Neuronal stem cell (in vitro differentiated cells): ENCODE results near the gene FHIT.
A peak's percentile ranks its signal among the peaks of the same experiment; 100 is the strongest.

Source experiments
- DNase-seq: peaks from one replicate; pipeline ENCODE4 v3.0.0-alpha.2; 2013; ENCODE audit warnings: low spot score
- H2AFZ ChIP-seq: one replicate; pipeline ENCODE4 v1.6.1; 2013; ENCODE audit warnings: mild to moderate bottlenecking, low read length, inconsistent platforms
- H2AK5ac ChIP-seq: 2 replicates; pipeline ENCODE4 v1.6.1; 2013; ENCODE audit warnings: low read depth, mild to moderate bottlenecking, inconsistent platforms, low read length, moderate library complexity, mixed read lengths
- H2BK120ac ChIP-seq: 2 replicates; pipeline ENCODE4 v1.6.1; 2013; ENCODE audit warnings: low read depth, mild to moderate bottlenecking, inconsistent platforms, low read length, moderate library complexity, mixed read lengths
- H2BK12ac ChIP-seq: one replicate; pipeline ENCODE4 v1.6.1; 2013; ENCODE audit warnings: low read length, inconsistent platforms
- H2BK15ac ChIP-seq: 2 replicates; pipeline ENCODE4 v1.6.1; 2013; ENCODE audit warnings: mild to moderate bottlenecking, low read length, inconsistent platforms, mixed read lengths
- H2BK5ac ChIP-seq: one replicate; pipeline ENCODE4 v1.6.1; 2013; ENCODE audit warnings: inconsistent platforms, mild to moderate bottlenecking, low read length, moderate library complexity
- H3K14ac ChIP-seq: one replicate; pipeline ENCODE4 v1.6.1; 2013; ENCODE audit warnings: low read length, inconsistent platforms
- H3K18ac ChIP-seq: 2 replicates; pipeline ENCODE4 v1.6.1; 2013; ENCODE audit warnings: low read length, inconsistent platforms
- H3K23ac ChIP-seq: 2 replicates; pipeline ENCODE4 v1.6.1; 2013; ENCODE audit warnings: low read depth, mild to moderate bottlenecking, mixed read lengths, low read length, inconsistent platforms; ENCODE audit not compliant: poor library complexity
- H3K27ac ChIP-seq: replicated peaks from 3 replicates; pipeline ENCODE4 v1.5.1; 2013; ENCODE audit warnings: low read length, inconsistent platforms
- H3K27me3 ChIP-seq, 3 experiments: 2 replicates each; pipeline ENCODE4 v1.6.1; 2013; ENCODE audit warnings: low read length in 3 of 3, mild to moderate bottlenecking in 2 of 3, inconsistent platforms in 1 of 3, low read depth in 1 of 3, mixed read lengths in 1 of 3, moderate library complexity in 1 of 3; ENCODE audit not compliant: control insufficient read depth in 3 of 3, insufficient read depth in 3 of 3
- H3K36me3 ChIP-seq, 2 donors: replicated peaks in 1 of 2; 2 replicates each; pipeline ENCODE4 v1.6.1; 2013; ENCODE audit warnings: low read length in 2 of 2; ENCODE audit not compliant: control insufficient read depth in 2 of 2, insufficient read depth in 2 of 2
- H3K4ac ChIP-seq: 2 replicates; pipeline ENCODE4 v1.6.1; 2013; ENCODE audit warnings: inconsistent platforms, mild to moderate bottlenecking, low read length, moderate library complexity
- H3K4me1 ChIP-seq, 2 donors: 1 replicate in 1 of 2; 2 replicates in 1 of 2; pipeline ENCODE4 v1.6.1; 2013; ENCODE audit warnings: low read length in 2 of 2, low read depth in 1 of 2; ENCODE audit not compliant: control insufficient read depth in 2 of 2, insufficient read depth in 1 of 2
- H3K4me2 ChIP-seq: one replicate; pipeline ENCODE4 v1.6.1; 2013; ENCODE audit warnings: mild to moderate bottlenecking, low read length, inconsistent platforms; ENCODE audit not compliant: insufficient read depth, poor library complexity, severe bottlenecking
- H3K4me3 ChIP-seq, 2 donors: 2 replicates each; pipeline ENCODE4 v1.5.1; 2013; ENCODE audit warnings: low read length in 2 of 2, mild to moderate bottlenecking in 2 of 2, inconsistent platforms in 1 of 2, moderate library complexity in 1 of 2
- H3K79me1 ChIP-seq: one replicate; pipeline ENCODE4 v1.6.1; 2013; ENCODE audit warnings: low read depth, mild to moderate bottlenecking, inconsistent platforms, low read length, moderate library complexity
- H3K9ac ChIP-seq: one replicate; pipeline ENCODE4 v1.6.1; 2013; ENCODE audit warnings: mild to moderate bottlenecking, low read depth, low read length, inconsistent platforms; ENCODE audit not compliant: poor library complexity
- H3K9me3 ChIP-seq, 2 donors: replicated peaks in 1 of 2; 2 replicates each; pipeline versions ENCODE3 to v1.6.1; 2013; ENCODE audit warnings: low read length in 2 of 2, mild to moderate bottlenecking in 2 of 2, inconsistent platforms in 1 of 2, low read depth in 1 of 2, mixed read lengths in 1 of 2, moderate library complexity in 1 of 2; ENCODE audit not compliant: control insufficient read depth in 2 of 2, insufficient read depth in 1 of 2
- H4K8ac ChIP-seq: one replicate; pipeline ENCODE4 v1.6.1; 2013; ENCODE audit warnings: low read depth, mild to moderate bottlenecking, inconsistent platforms, low read length, moderate library complexity
- H4K91ac ChIP-seq: one replicate; pipeline ENCODE4 v1.6.1; 2013; ENCODE audit warnings: low read length, low read depth, mild to moderate bottlenecking, inconsistent platforms; ENCODE audit not compliant: poor library complexity
- WGBS, 2 donors: extraction: QIAGEN DNeasy Blood & Tissue Kit; methylation state at CpG; one replicate each; pipeline ENCODE4 v1.1.7; 2013; ENCODE audit warnings: missing lambda C conversion rate in 2 of 2, mixed read lengths in 1 of 2; ENCODE audit not compliant: insufficient read length in 2 of 2, insufficient replicate concordance in 1 of 2; ENCODE audit errors: extremely low coverage in 2 of 2; 5-methylcytosine and 5-hydroxymethylcytosine counted together

Gene FHIT

DNA sequence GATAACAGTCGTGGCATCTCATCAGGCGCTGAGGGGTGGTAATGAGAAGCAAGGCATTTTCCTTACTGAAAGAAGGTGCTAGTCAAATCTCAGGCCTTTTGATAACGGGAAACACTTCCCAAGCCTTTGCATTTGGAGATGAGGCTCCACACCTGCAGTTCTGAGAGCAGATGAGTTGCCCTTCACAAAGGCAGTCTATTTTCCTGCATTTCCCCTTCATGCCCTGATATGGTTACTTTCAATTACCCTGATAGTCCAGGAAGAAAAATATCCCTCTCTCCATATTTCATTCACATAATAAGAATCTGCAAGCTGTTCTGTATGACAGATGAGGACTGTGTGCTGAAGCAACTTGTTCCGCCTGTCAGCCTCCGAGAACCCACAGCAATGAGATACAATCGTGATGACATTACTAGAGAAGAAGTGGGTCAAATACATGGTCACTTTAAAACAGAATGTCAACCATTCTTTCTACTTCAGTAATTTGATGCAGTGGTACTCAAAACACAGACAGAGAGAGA, 25.0 kb downstream of the FHIT start:
- Histone ChIP-seq H3K4me2 (no peak overlapping the region), H2BK120ac (no peak overlapping the region), H2BK15ac (no peak overlapping the region), H3K9ac (no peak overlapping the region), H3K14ac (no peak overlapping the region), H3K27me3 (no peaks in the 10 kb centered on the region), H2AFZ (no peak overlapping the region), H2BK12ac (no peak overlapping the region), H3K27ac (no peak overlapping the region), H3K36me3 (no peaks in the 10 kb centered on the region), H3K4me1 (peaks cover 2 to 4% of the 10 kb centered on the region in 2 donors), H2AK5ac (no peak overlapping the region), H3K9me3 (no peaks in the 10 kb centered on the region), H3K79me1 (no peaks in the 10 kb centered on the region), H3K18ac (no peak overlapping the region), H3K23ac (no peak overlapping the region), H4K8ac (no peak overlapping the region), H2BK5ac (no peak overlapping the region), H4K91ac (no peak overlapping the region), H3K4ac (no peak overlapping the region), H3K4me3 (no peak overlapping the region)
- WGBS, 2 donors, result no CpG with 5 or more reads among the region's 6 CpGs
- DNase-seq, result no peak

DNA sequence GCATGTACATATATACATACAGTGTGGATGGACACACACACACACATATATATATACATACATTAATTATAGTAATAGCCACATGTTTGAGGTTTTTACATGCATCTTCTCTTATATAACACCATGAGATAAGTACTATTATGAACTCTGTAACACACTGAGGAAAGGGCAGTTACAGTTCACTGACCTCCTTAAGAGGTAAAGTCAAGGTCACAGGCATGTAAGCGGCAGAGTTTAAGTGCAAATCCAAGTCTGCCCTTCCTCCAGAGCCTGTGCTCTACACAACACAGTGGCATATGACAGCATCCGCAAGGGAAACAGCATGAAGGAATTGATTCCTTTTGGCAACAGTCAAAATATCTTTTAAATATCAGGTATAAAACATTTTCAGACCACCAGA, 26.4 kb downstream of the FHIT start:
- Histone ChIP-seq H3K9me3 (no peaks in the 10 kb centered on the region), H2AK5ac (no peak overlapping the region), H3K18ac (no peak overlapping the region), H3K36me3 (no peaks in the 10 kb centered on the region), H3K27ac (no peak overlapping the region), H3K4me1 (peaks cover 2 to 4% of the 10 kb centered on the region in 2 donors), H3K14ac (no peak overlapping the region), H2BK15ac (no peak overlapping the region), H4K8ac (no peak overlapping the region), H3K4me2 (no peak overlapping the region), H2AFZ (no peak overlapping the region), H2BK5ac (no peak overlapping the region), H3K79me1 (no peaks in the 10 kb centered on the region), H3K23ac (no peak overlapping the region), H3K4me3 (no peak overlapping the region), H4K91ac (no peak overlapping the region), H3K9ac (no peak overlapping the region), H2BK12ac (no peak overlapping the region), H3K4ac (no peak overlapping the region), H2BK120ac (no peak overlapping the region), H3K27me3 (no peaks in the 10 kb centered on the region)
- DNase-seq, result no peak
- WGBS, 2 donors, result no CpG with 5 or more reads among the region's 2 CpGs

DNA sequence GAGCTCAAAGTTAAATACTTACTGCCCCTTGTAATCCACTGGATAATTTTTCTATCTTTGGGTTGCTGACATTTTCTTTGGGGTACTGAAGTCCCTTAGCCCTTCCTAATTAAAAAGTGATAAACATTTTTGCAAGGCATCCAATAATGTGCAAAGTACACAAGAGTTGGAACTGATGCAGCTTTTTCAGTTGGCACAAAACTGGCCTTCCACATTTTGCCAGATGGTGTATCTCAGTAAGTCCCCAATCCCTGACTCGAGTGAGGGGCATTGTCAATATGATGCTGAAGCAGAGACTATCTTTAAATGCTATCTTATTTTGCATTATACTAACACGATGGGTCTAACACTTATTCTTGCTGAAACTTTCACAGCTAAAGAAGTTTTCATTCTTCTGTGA, 27.8 kb downstream of the FHIT start:
- no peaks in the 10 kb centered on the region for H3K79me1 ChIP-seq
- H3K18ac ChIP-seq, result no peak overlapping the region
- H4K91ac ChIP-seq, result no peak overlapping the region
- H2AFZ ChIP-seq, result no peak overlapping the region
- peaks cover 2 to 4% of the 10 kb centered on the region in 2 donors for H3K4me1 ChIP-seq
- no peak overlapping the region for H3K9ac ChIP-seq
- no CpG with 5 or more reads among the region's 2 CpGs for WGBS, 2 donors
- H3K4me2 ChIP-seq, result no peak overlapping the region
- no peak overlapping the region for H2BK15ac ChIP-seq
- no peaks in the 10 kb centered on the region for H3K9me3 ChIP-seq
- no peak overlapping the region for H2BK5ac ChIP-seq
- no peak overlapping the region for H2BK120ac ChIP-seq
- H3K4me3 ChIP-seq, result no peak overlapping the region
- H4K8ac ChIP-seq, result no peak overlapping the region
- H3K23ac ChIP-seq, result no peak overlapping the region
- no peak overlapping the region for H3K4ac ChIP-seq
- no peak overlapping the region for H2AK5ac ChIP-seq
- DNase-seq, result no peak
- H3K27me3 ChIP-seq, result no peaks in the 10 kb centered on the region
- H2BK12ac ChIP-seq, result no peak overlapping the region
- no peak overlapping the region for H3K27ac ChIP-seq
- H3K36me3 ChIP-seq, result no peaks in the 10 kb centered on the region
- no peak overlapping the region for H3K14ac ChIP-seq

DNA sequence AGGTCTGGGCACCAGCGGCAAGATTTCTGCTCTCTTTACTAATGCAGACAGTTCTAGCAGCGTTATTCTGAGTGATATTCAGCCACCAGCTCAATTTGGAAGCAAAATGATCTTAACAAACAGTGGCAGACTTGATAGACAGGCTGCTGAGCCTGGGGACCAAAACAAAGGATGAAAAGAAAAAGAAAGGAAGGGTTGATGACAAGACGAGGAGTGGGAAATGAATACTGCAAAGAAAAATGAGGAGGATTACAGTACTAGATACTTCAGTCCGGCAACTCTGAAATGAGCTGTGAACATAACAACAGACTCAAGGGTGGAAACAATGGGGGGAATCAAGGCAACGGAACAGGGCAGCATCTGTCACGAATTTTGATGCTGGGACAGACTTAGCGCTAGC, 28.8 kb downstream of the FHIT start:
- Histone ChIP-seq H3K36me3 (no peaks in the 10 kb centered on the region), H2BK5ac (no peak overlapping the region), H3K4ac (no peak overlapping the region), H3K4me3 (no peak overlapping the region), H3K9ac (no peak overlapping the region), H2BK120ac (no peak overlapping the region), H2BK15ac (no peak overlapping the region), H4K8ac (no peak overlapping the region), H3K79me1 (no peaks in the 10 kb centered on the region), H3K27ac (no peak overlapping the region), H3K18ac (no peak overlapping the region), H3K27me3 (no peaks in the 10 kb centered on the region), H3K4me1 (peaks cover 2 to 4% of the 10 kb centered on the region in 2 donors), H3K23ac (no peak overlapping the region), H2BK12ac (no peak overlapping the region), H3K14ac (no peak overlapping the region), H3K9me3 (no peaks in the 10 kb centered on the region), H3K4me2 (no peak overlapping the region), H2AFZ (peak overlapping the region; percentile 47), H4K91ac (no peak overlapping the region), H2AK5ac (no peak overlapping the region)
- WGBS, 2 donors, result no CpG with 5 or more reads among the region's 7 CpGs
- no peak for DNase-seq
